ENCODE measurements around the gene GAB2. TPM values are rescaled to one million over a fixed set of nuclear protein-coding genes. Genes with fewer than 3 reads are reported as not detected.

The GAB2 gene
- total and polyA plus RNA-seq, 10 of the 15 experiments (the other 5 are each of a cell fraction or from before 2014, with no cell fraction given), result 0.69 to 12.6 (median 3.8) TPM

GRCh38 chr11:78290293-78291176 lies 127.1 kb downstream of the GAB2 start (continued):
- TF ChIP-seq FOS (IDR thresholded peaks at IDR 0.05; ENCODE audit: borderline replicate concordance, extremely low read depth, insufficient read length) (no peak), RAD21 (IDR thresholded peaks at IDR 0.05; ENCODE audit: insufficient read depth, low read depth, low read length) (no peak)

GRCh38 chr11:78289552-78290292 lies 127.9 kb downstream of the GAB2 start:
- H2AFZ ChIP-seq (ENCODE audit: control insufficient read depth, low read depth, low read length), result no peak overlapping the region
- H4K20me1 ChIP-seq (ENCODE audit: control insufficient read depth, insufficient read depth), result no peaks in the 10 kb centered on the region
- WGBS (ENCODE audit: insufficient coverage, insufficient replicate concordance, low lambda C conversion rate, missing lambda C conversion rate), result 89% methylated on average over 7 of the region's 7 CpGs
- intact Hi-C loops (cut with micrococcal nuclease; ENCODE audit: unreplicated experiment), result no loop called here
- no peaks in the 10 kb centered on the region for H3K27me3 ChIP-seq (replicated peaks in 1 of 2; ENCODE audit: control insufficient read depth in 2 of 2, insufficient read depth in 2 of 2, low read length in 1 of 2)
- no peak overlapping the region for H3K4me3 ChIP-seq
- ChIA-PET CTCF (interaction anchor here (0.9 kb wide), 1 partner anchor 136 kb away, joined by 3 read pairs; no protein-coding TSS in a partner anchor), SMC1A (ENCODE audit: uncharacterized antibody, unreplicated experiment) (interaction anchor here (1.1 kb wide), 1 partner anchor 9 kb away, joined by 4 read pairs; no protein-coding TSS in a partner anchor), RAD21 (ENCODE audit: unreplicated experiment) (no interaction called here), POLR2A (no interaction called here)
- H3K79me2 ChIP-seq (ENCODE audit: control insufficient read depth, insufficient read depth, low read length), result no peaks in the 10 kb centered on the region
- no peaks in the 10 kb centered on the region for H3K4me1 ChIP-seq (ENCODE audit: control insufficient read depth, insufficient read depth, low read length)
- no peak for ATAC-seq
- H3K4me2 ChIP-seq (ENCODE audit: control insufficient read depth, insufficient read depth), result no peak overlapping the region
- H3K36me3 ChIP-seq (ENCODE audit: control insufficient read depth in 2 of 2, insufficient read depth in 2 of 2, low read length in 1 of 2), result no peaks in the 10 kb centered on the region
- in situ Hi-C loops (cut with MboI), result no loop called here
- DNase-seq (ENCODE audit: low read depth, low spot score), result no peak
- no peak overlapping the region for H3K27ac ChIP-seq (ENCODE audit: control insufficient read depth, insufficient read depth)
- no TSS peak for BruUV-seq (replicated peaks)
- H3K9ac ChIP-seq (ENCODE audit: control insufficient read depth, insufficient read depth, low read length), result no peak overlapping the region
- FAIRE-seq, result no peak
- H3K9me3 ChIP-seq (replicated peaks; ENCODE audit: control insufficient read depth, insufficient read depth, low read length), result no peaks in the 10 kb centered on the region; the same call in 1 of the 3 replicates
- TF ChIP-seq CBFB (IDR thresholded peaks at IDR 0.05; ENCODE audit: low read depth) (no peak), RCOR1 (conservative IDR thresholded peaks at IDR 0.05; ENCODE audit: low read depth, low read length) (no peak), ZNF592 (IDR thresholded peaks at IDR 0.05) (no peak), RELA (IDR thresholded peaks at IDR 0.05; ENCODE audit: borderline replicate concordance, partially characterized antibody) (no peak), FOXM1 (IDR thresholded peaks at IDR 0.05; ENCODE audit: low read depth, low read length) (no peak), HDAC2 (IDR thresholded peaks at IDR 0.05) (no peak), DPF2 (IDR thresholded peaks at IDR 0.05) (no peak), TAF1 (IDR thresholded peaks at IDR 0.05; ENCODE audit: borderline replicate concordance, low read depth, low read length) (no peak), E2F4 (IDR thresholded peaks at IDR 0.05; ENCODE audit: low read depth, low read length) (no peak)
